Large intestine (tissue), 3 donors: Measurements from ENCODE around the gene CD22. TPM values are rescaled to one million over a fixed set of nuclear protein-coding genes. Genes with fewer than 3 reads are reported as not detected.
"Not testable (repeated sequence)": the region's sequence is repeated elsewhere in the genome, so short reads cannot be mapped to it uniquely, and the experiment has no call there.

Experiments
- DNase-seq, 2 donors: peaks; one replicate each; pipeline versions ENCODE4 v3.0.0 to v3.0.0-alpha.2; 2013
- H3K27ac ChIP-seq: one replicate; pipeline ENCODE4 v1.5.1; 2013; ENCODE audit warnings: low read length
- H3K27me3 ChIP-seq: 2 replicates; pipeline ENCODE4 v1.6.1; 2013; ENCODE audit warnings: low read length; ENCODE audit not compliant: control insufficient read depth, insufficient read depth
- H3K36me3 ChIP-seq: 2 replicates; pipeline ENCODE4 v1.6.1; 2013; ENCODE audit warnings: low read length; ENCODE audit not compliant: control insufficient read depth, insufficient read depth
- H3K4me1 ChIP-seq: one replicate; pipeline ENCODE4 v1.6.1; 2013; ENCODE audit warnings: low read length; ENCODE audit not compliant: control insufficient read depth, insufficient read depth
- H3K4me3 ChIP-seq: one replicate; pipeline ENCODE4 v1.5.1; 2013; ENCODE audit warnings: low read length
- H3K9me3 ChIP-seq: one replicate; pipeline ENCODE4 v1.6.1; 2013; ENCODE audit warnings: mild to moderate bottlenecking, low read depth, low read length, moderate library complexity; ENCODE audit not compliant: control insufficient read depth
- WGBS: methylation state at CpG from one replicate; pipeline ENCODE4 v1.1.5; 2013; ENCODE audit warnings: low lambda C conversion rate; ENCODE audit not compliant: insufficient coverage; 5-methylcytosine and 5-hydroxymethylcytosine counted together
- polyA plus RNA-seq: library from polyadenylated mRNA; unstranded; fragments of 120-200 nt; gene quantifications from one replicate; pipeline ENCODE4 v1.2.1, GENCODE V29; 2013

The CD22 gene
- polyA plus RNA-seq, 1 donor, result 2.2 TPM

DNA sequence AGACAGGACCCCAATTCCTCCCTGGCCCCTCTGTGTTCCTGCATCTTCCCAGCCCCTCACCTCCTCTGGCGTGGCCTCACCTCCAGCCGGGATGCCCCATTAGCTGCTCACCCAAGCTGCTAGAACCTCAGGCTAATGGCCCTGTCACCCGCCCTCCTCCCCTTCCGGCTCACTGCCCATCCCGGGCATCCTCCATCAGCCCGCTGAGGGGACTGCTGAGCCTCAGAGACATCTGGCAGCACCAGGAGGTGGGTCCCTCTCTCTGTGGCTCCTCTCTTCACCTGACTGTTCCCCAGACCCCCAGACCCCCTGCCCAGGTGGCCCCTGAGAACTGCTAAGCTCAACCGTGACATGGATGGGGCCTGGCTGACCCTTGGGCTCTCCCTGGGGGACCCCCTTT is 21.6 kb downstream of the CD22 start:
- DNase-seq, result no peak

DNA sequence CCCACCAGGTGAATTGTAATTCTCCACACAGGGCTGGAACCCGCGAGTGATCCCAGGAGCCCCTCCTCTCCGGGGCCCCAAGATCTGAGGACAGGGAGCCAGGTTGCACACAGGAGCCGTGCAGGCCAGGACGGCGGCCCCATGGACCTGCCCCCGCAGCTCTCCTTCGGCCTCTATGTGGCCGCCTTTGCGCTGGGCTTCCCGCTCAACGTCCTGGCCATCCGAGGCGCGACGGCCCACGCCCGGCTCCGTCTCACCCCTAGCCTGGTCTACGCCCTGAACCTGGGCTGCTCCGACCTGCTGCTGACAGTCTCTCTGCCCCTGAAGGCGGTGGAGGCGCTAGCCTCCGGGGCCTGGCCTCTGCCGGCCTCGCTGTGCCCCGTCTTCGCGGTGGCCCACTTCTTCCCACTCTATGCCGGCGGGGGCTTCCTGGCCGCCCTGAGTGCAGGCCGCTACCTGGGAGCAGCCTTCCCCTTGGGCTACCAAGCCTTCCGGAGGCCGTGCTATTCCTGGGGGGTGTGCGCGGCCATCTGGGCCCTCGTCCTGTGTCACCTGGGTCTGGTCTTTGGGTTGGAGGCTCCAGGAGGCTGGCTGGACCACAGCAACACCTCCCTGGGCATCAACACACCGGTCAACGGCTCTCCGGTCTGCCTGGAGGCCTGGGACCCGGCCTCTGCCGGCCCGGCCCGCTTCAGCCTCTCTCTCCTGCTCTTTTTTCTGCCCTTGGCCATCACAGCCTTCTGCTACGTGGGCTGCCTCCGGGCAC is 22.6 kb downstream of the CD22 start:
- peaks cover 5% of the 10 kb centered on the region for H3K9me3 ChIP-seq
- H3K4me1 ChIP-seq, result no peaks in the 10 kb centered on the region
- no peak overlapping the region for H3K4me3 ChIP-seq
- no peaks in the 10 kb centered on the region for H3K36me3 ChIP-seq
- no peak for DNase-seq
- no peaks in the 10 kb centered on the region for H3K27me3 ChIP-seq
- H3K27ac ChIP-seq, result no peak overlapping the region
- WGBS, result no CpG with 5 or more reads among the region's 47 CpGs

More for the DNA sequence above, 21.6 kb downstream of the CD22 start:
- Histone ChIP-seq H3K4me1 (no peaks in the 10 kb centered on the region), H3K9me3 (peaks cover 5% of the 10 kb centered on the region), H3K27me3 (no peaks in the 10 kb centered on the region), H3K36me3 (no peaks in the 10 kb centered on the region), H3K4me3 (no peak overlapping the region), H3K27ac (no peak overlapping the region)
- WGBS, result no CpG with 5 or more reads among the region's 7 CpGs

DNA sequence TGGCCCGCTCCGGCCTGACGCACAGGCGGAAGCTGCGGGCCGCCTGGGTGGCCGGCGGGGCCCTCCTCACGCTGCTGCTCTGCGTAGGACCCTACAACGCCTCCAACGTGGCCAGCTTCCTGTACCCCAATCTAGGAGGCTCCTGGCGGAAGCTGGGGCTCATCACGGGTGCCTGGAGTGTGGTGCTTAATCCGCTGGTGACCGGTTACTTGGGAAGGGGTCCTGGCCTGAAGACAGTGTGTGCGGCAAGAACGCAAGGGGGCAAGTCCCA is 23.1 kb downstream of the CD22 start:
- DNase-seq, result no peak
- Histone ChIP-seq H3K27ac (no peak overlapping the region), H3K9me3 (peaks cover 5% of the 10 kb centered on the region), H3K4me3 (no peak overlapping the region), H3K36me3 (no peaks in the 10 kb centered on the region), H3K27me3 (no peaks in the 10 kb centered on the region), H3K4me1 (no peaks in the 10 kb centered on the region)
- no CpG with 5 or more reads among the region's 18 CpGs for WGBS

DNA sequence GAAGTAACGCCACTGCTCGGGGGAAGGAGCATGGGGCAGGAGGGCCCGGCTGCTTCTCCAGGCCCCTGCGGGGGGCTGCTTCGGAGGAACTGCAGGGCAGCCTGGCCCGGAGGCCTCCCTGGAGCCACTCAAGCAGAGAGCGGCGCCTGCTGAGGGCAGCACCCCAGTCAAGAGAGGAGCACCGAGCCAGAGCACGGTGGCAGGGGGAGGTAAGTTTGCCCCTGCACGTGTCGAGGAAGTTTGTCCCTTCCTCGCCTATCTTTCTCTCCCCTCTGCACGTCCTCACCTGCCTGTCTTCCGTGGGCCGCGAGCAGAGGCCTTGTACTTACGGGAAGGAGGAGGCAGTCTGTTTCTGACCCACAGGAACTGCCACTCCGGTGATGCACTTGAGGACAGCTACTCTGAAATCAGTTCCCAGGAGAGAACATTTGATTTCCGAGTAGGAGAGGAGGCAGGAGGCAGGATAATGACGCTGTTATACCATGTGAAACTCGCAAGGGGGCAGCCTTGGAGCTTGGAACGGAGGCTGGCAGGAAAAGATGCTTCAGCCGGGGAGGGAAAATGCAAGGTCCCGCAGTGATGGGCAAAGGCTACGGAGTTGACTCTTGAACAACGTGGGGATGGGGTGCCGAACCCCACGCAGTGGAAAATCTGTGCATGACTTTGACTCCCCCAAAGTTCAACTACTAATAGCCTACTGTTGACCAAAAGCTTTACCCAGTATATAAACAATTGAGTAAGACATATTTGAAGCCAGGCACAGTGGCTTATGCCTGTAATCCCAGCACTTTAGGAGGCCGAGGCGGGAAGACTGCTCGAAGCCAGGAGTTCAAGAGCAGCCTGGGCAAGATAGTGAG is 23.7 kb downstream of the CD22 start:
- H3K27me3 ChIP-seq, result no peaks in the 10 kb centered on the region
- H3K36me3 ChIP-seq, result no peaks in the 10 kb centered on the region
- H3K9me3 ChIP-seq, result peaks cover 5% of the 10 kb centered on the region
- WGBS, result 30% methylated on average over 4 of the region's 32 CpGs
- peak; percentile 71 for DNase-seq
- H3K4me3 ChIP-seq, result no peak overlapping the region
- H3K4me1 ChIP-seq, result no peaks in the 10 kb centered on the region
- no peak overlapping the region for H3K27ac ChIP-seq

DNA sequence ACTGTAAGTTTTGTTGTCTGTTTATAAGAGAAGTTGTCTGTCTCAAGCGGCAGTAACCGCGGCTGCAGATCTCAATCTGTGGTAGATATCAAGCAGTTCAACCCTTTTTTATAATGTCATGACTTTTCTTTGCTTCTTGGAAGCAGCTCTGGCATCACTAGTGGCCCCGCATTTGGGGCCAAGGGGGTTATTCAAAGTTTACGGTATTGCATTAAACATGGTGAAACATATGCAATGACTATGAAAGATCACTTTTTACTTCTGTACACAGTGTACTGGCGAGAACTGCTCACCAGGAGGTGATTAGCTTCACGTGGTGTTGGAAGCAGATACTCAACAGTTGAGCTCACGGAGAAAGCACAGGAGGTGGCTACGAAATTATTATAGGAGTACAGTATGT is 24.6 kb downstream of the CD22 start:
- Histone ChIP-seq H3K27ac (no peak overlapping the region), H3K27me3 (no peaks in the 10 kb centered on the region), H3K9me3 (peaks cover 5% of the 10 kb centered on the region), H3K4me3 (no peak overlapping the region), H3K4me1 (no peaks in the 10 kb centered on the region), H3K36me3 (no peaks in the 10 kb centered on the region)
- 58% methylated on average over 2 of the region's 9 CpGs for WGBS
- DNase-seq, result no peak

DNA sequence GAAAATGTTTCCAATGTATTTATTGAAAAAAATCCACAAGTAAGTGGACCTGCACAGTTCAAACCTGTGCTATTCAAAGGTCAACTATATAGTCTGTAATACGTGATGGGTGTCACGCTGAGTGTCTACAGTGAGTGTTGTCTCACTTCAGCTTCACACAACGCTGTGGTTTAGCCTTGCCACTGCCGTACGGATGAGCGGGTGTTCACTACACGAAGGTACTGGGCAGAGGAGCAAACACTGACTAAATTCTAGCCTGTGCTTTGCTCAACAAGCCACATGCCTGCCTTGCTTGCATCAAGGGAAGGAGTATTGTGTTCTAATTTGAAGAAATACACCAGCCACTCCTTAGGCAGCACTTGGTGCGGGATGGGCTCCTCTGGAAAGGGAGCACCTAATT is 25.9 kb downstream of the CD22 start:
- no CpG with 5 or more reads among the region's 8 CpGs for WGBS
- peaks cover 5% of the 10 kb centered on the region for H3K9me3 ChIP-seq
- no peaks in the 10 kb centered on the region for H3K27me3 ChIP-seq
- no peaks in the 10 kb centered on the region for H3K4me1 ChIP-seq
- DNase-seq, result no peak
- H3K36me3 ChIP-seq, result no peaks in the 10 kb centered on the region
- H3K27ac ChIP-seq, result no peak overlapping the region
- no peak overlapping the region for H3K4me3 ChIP-seq

DNA sequence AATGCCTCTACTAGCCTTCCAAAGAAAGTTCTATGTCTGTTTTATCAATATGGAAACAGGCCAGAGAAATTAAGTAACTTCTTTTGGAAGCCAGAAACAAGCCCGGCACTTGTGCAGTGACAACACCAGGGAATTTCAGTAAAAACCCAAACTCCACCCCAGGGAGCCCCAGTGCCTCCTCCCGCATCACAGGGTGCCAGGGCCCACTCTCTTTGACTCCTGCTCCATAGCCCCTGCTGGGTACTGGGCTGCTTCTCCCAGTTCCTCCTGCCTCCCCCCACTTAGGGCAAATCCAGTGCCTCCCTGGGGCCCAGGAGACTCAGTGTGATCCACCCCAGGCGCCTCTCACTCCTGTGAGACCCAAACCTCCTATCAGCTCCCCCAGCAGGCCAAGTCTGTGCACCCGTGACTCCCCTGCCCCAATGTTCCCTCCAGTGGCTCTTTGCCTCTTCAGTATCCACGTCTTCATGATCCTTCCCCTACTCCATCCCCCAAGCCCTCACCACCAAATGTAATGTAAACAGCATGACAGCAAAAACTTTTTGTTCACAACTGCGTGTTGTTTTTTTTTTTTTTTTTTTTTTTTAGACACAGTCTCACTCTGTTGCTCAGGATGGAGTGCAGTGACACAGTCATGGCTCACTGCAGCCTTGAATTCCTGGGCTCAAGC is 26.9 kb downstream of the CD22 start:
- Histone ChIP-seq H3K36me3 (no peaks in the 10 kb centered on the region), H3K27me3 (no peaks in the 10 kb centered on the region), H3K9me3 (peaks cover 5% of the 10 kb centered on the region), H3K4me1 (no peaks in the 10 kb centered on the region), H3K4me3 (no peak overlapping the region), H3K27ac (no peak overlapping the region)
- no CpG with 5 or more reads among the region's 6 CpGs for WGBS
- DNase-seq, result no peak

DNA sequence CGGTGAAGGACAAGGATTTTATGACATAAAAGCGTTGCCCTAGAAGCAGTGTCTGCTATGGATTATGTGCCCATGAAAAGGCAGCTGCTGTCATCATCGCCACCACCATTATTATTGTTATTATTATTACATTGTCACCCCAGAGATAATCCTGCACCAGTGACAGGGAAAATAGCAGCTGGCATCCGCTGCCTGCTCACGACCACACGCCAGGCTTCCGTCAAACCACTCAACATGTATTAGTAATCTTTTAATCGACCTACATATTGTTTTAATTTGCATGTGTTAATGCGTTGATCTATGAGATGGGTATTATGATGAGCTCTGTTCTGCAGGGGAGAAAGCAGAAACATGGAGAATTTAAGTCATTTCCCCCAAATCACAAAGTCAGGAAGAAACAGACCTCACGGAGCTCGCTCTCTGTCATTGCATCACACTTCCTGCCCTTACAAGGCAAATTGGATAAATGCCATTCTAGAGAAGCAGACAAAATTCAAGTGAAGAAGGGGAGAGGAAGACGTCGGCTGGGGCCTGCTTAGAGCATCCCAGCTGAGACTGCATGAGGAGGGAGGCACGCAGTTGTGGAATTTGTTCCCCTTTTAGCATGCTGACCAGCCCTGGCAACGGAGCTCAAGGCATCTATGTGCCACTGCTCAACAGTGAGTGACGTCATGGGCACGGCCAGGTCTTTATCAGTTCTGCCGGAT is 29.0 kb downstream of the CD22 start, which contains the start of gene FFAR3:
TSS of gene FFAR3 (plus strand) at position 594 of the 707 bp plus-strand sequence. CDS start 431 bp downstream, outside the sequence.
- no CpG with 5 or more reads among the region's 18 CpGs for WGBS
- H3K27me3 ChIP-seq, result peaks cover 4% of the 10 kb centered on the region
- no peak within 1 kb of the TSS for H3K4me3 ChIP-seq
- H3K27ac ChIP-seq, result no peak within 1 kb of the TSS
- DNase-seq, result peak in 1 of 2 donors; percentile 30
- no peaks in the 10 kb centered on the region for H3K9me3 ChIP-seq
- H3K4me1 ChIP-seq, result no peaks in the 10 kb centered on the region
- no peaks in the 10 kb centered on the region for H3K36me3 ChIP-seq

DNA sequence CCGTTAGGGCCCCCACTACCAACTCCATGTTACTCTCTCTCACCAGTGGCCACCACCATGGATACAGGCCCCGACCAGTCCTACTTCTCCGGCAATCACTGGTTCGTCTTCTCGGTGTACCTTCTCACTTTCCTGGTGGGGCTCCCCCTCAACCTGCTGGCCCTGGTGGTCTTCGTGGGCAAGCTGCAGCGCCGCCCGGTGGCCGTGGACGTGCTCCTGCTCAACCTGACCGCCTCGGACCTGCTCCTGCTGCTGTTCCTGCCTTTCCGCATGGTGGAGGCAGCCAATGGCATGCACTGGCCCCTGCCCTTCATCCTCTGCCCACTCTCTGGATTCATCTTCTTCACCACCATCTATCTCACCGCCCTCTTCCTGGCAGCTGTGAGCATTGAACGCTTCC is 29.8 kb downstream of the CD22 start:
- not testable (repeated sequence) for H3K27ac ChIP-seq, H3K4me1 ChIP-seq, H3K9me3 ChIP-seq, H3K27me3 ChIP-seq, H3K36me3 ChIP-seq, DNase-seq, H3K4me3 ChIP-seq
- WGBS, result 55% methylated on average over 4 of the region's 16 CpGs

DNA sequence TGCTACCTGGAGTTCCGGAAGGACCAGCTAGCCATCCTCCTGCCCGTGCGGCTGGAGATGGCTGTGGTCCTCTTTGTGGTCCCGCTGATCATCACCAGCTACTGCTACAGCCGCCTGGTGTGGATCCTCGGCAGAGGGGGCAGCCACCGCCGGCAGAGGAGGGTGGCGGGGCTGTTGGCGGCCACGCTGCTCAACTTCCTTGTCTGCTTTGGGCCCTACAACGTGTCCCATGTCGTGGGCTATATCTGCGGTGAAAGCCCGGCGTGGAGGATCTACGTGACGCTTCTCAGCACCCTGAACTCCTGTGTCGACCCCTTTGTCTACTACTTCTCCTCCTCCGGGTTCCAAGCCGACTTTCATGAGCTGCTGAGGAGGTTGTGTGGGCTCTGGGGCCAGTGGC is 30.4 kb downstream of the CD22 start:
- H3K36me3 ChIP-seq, H3K4me1 ChIP-seq, H3K4me3 ChIP-seq, H3K9me3 ChIP-seq, DNase-seq, H3K27me3 ChIP-seq, H3K27ac ChIP-seq: not testable (repeated sequence)
- WGBS, result no CpG with 5 or more reads among the region's 21 CpGs
